Subcutaneous adipose tissue (tissue), 4 donors: ENCODE data around the gene PPP2CA. TPM values are rescaled to one million over a fixed set of nuclear protein-coding genes. Genes with fewer than 3 reads are reported as not detected.

Experiments
- CTCF ChIP-seq: fragments of 450-650 bp; IDR thresholded peaks from one replicate; pipeline ENCODE4 v1.5.1; 2016; ENCODE audit warnings: low read depth, mild to moderate bottlenecking, control low read depth, antibody characterized with exemption, moderate library complexity
- total RNA-seq, 4 donors: library from RNA; depleted of rRNA; stranded (reverse); fragments of >200 nt; gene quantifications; one replicate each; pipeline ENCODE4 v1.1.0, GENCODE V29; 2016

PPP2CA gene
- total RNA-seq, 4 donors from 2014 or later = 63.6 to 133 (median 111) TPM

GRCh38 chr5:134195666-134196065 lies 30.2 kb downstream of the PPP2CA start:
- TF ChIP-seq CTCF = no peak

GRCh38 chr5:134189031-134189430 lies 36.8 kb downstream of the PPP2CA start:
- TF ChIP-seq CTCF = no peak

- TF ChIP-seq CTCF = no peak
These were observed 37.8 kb downstream of the PPP2CA start for GRCh38 chr5:134188092-134188491.

- TF ChIP-seq CTCF = no peak
These were observed 41.4 kb downstream of the PPP2CA start for GRCh38 chr5:134184155-134185135.

GRCh38 chr5:134183481-134183880 lies 42.4 kb downstream of the PPP2CA start:
- TF ChIP-seq CTCF = no peak

- TF ChIP-seq CTCF = no peak
These were observed 47.8 kb downstream of the PPP2CA start for GRCh38 chr5:134178096-134178419.

- no peak for TF ChIP-seq CTCF
These were observed 48.3 kb downstream of the PPP2CA start for GRCh38 chr5:134177369-134178095.
